IPS-15b (cell line): Measurements from ENCODE around the gene LAMC1.

Source experiments
- H3K27me3 ChIP-seq: one replicate; pipeline ENCODE4 v1.6.1; 2013; ENCODE audit warnings: low read length; ENCODE audit not compliant: control insufficient read depth, insufficient read depth
- H3K36me3 ChIP-seq: one replicate; pipeline ENCODE4 v1.6.1; 2013; ENCODE audit warnings: low read length; ENCODE audit not compliant: control insufficient read depth, insufficient read depth
- H3K4me1 ChIP-seq: one replicate; pipeline ENCODE4 v1.6.1; 2013; ENCODE audit warnings: mild to moderate bottlenecking, low read length; ENCODE audit not compliant: control insufficient read depth, insufficient read depth
- H3K4me3 ChIP-seq: one replicate; pipeline ENCODE4 v1.5.1; 2013; ENCODE audit warnings: low read depth, low read length
- H3K9ac ChIP-seq: one replicate; pipeline ENCODE4 v1.6.1; 2013; ENCODE audit warnings: low read depth, mild to moderate bottlenecking, low read length
- H3K9me3 ChIP-seq: one replicate; pipeline ENCODE4 v1.6.1; 2013; ENCODE audit warnings: mild to moderate bottlenecking, low read length; ENCODE audit not compliant: control insufficient read depth, insufficient read depth

The LAMC1 gene

DNA sequence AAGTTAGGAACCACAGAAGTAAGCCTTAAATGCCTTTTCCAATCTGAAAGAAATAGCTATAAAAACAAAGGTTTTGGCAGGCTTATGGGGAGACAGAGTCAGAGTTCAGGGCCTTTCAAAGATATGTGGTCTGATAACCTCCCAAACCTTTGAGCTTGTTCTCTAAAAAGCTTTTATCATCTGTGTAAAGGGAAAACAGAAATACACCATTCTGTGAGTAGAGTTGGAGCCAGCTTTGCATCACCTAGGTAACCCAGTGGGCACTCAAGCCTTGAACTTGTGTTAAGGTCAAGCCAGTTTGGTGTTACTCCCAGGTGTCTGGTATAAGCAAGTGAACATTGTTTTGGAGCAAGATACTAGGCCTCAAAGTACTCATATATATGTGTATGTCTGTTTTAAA is 50.1 kb downstream of the LAMC1 start:
- peaks cover 10% of the 10 kb centered on the region for H3K4me1 ChIP-seq
- no peaks in the 10 kb centered on the region for H3K9me3 ChIP-seq
- no peak overlapping the region for H3K9ac ChIP-seq
- H3K4me3 ChIP-seq: no peak overlapping the region
- H3K27me3 ChIP-seq: no peaks in the 10 kb centered on the region
- H3K36me3 ChIP-seq: no peaks in the 10 kb centered on the region

DNA sequence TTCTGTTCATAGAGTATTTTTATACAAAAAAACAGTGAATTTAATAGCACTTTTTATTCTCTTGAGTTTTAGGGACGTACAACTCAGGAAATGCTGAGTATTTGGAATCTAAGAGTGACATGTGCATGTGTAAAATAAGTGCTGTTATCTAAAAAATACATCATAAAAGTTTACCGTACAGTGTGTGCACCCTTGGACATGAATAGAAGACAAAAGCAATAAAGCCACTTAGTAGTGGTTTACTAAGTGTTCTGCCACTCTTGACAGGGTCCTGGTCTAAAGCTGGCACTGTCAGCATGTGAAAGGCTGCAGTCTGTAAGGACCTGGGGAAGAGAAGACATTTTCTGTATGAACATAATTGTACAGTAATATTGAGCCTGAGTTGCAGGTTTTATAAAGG is 51.0 kb downstream of the LAMC1 start:
- Histone ChIP-seq H3K4me3 (no peak overlapping the region), H3K4me1 (peaks cover 10% of the 10 kb centered on the region), H3K9ac (no peak overlapping the region), H3K36me3 (no peaks in the 10 kb centered on the region), H3K9me3 (no peaks in the 10 kb centered on the region), H3K27me3 (no peaks in the 10 kb centered on the region)

DNA sequence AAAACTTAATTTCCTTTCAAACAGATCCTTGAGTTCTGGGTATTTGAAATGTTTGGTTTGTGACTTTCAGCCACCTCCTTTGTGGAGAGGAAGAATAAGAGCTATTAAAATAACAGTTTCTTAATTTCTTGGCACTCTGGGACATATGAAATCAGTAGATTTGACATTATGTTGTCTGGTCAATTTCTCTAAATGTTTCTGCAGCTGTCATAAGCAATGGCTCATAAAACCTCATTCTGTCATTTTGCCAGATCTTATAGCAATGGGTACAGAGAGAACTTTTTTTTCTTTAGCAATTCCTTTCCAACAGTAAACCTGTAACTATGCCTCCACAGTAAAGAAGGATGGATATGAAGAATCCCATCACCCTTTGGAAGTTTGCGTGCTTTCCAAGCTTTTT is 52.6 kb downstream of the LAMC1 start:
- H3K9me3 ChIP-seq: no peaks in the 10 kb centered on the region
- H3K9ac ChIP-seq: no peak overlapping the region
- peaks cover 8% of the 10 kb centered on the region for H3K4me1 ChIP-seq
- H3K27me3 ChIP-seq: no peaks in the 10 kb centered on the region
- no peak overlapping the region for H3K4me3 ChIP-seq
- H3K36me3 ChIP-seq: no peaks in the 10 kb centered on the region

DNA sequence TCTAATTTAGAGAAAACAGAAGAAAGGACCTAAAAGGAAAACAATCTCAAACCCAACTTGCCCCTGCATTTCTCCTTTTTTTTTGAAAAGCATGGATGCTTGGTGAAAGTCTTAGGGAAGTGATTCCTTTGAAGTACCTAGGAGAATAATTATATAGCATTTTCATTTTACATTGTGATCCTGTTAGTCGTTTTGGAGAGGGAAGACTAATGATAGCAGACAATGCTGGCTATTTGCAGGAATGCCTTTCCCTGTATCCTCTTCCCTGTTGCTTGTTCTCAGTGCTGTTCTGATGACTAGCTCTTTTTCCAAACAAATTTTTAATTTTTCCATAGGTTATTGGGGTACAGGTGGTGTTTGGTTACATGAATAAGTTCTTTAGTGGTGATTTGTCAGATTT is 53.9 kb downstream of the LAMC1 start:
- H3K4me1 ChIP-seq: peaks cover 8% of the 10 kb centered on the region
- no peaks in the 10 kb centered on the region for H3K27me3 ChIP-seq
- H3K9ac ChIP-seq: no peak overlapping the region
- H3K9me3 ChIP-seq: no peaks in the 10 kb centered on the region
- no peak overlapping the region for H3K4me3 ChIP-seq
- no peaks in the 10 kb centered on the region for H3K36me3 ChIP-seq

DNA sequence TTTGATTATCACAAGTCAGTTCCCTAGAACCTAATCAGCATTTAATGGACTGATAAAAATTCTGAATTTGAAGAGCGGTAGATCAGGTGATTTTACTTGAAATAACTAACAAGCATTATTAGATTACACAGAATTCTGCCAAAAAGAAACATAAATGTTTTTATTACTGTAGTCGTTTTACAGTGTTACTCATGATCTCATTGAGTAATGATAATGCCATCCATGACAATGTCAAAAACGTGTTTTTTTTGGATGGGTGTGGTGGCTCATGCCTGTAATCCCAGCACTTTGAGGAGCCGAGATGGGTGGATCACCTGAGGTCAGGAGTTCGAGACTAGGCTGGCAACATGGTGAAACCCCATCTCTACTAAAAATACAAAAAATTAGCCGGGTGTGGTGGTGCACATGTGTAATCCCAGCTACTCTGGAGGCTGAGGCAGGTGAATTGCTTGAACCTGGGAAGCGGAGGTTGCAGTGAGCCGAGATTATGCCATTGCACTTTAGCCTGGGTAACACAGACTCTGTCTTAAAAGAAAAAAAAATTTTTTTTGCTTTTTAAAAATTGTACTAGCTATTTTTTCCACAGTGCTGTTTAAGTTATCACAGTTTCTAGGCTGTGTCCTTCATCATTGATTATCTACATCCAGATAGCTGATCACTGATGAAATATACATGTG is 56.6 kb downstream of the LAMC1 start:
- Histone ChIP-seq H3K9me3 (no peaks in the 10 kb centered on the region), H3K4me3 (no peak overlapping the region), H3K4me1 (peaks cover 8% of the 10 kb centered on the region), H3K27me3 (no peaks in the 10 kb centered on the region), H3K9ac (no peak overlapping the region), H3K36me3 (no peaks in the 10 kb centered on the region)

DNA sequence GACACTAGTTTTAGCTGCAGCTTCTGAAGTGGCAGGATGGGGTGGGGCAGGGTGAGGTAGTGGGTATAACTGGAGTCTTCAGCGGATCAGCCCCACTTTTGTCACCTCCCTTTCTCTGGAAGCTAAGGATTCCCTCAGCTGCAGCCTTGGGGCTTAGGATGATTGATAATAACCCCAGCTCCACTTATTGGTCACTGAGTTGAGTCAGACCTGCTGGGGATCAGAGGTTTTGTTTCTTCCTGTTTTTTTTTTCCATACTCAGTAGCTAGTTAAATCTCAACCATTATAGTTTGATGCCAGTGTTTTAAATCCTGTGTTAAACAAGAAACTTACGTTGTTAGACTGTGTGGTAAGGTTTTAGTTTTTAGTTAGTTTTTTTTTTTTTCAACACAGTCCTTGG is 57.2 kb downstream of the LAMC1 start:
- no peak overlapping the region for H3K4me3 ChIP-seq
- H3K4me1 ChIP-seq: peaks cover 8% of the 10 kb centered on the region
- no peaks in the 10 kb centered on the region for H3K27me3 ChIP-seq
- H3K9me3 ChIP-seq: no peaks in the 10 kb centered on the region
- no peaks in the 10 kb centered on the region for H3K36me3 ChIP-seq
- no peak overlapping the region for H3K9ac ChIP-seq

DNA sequence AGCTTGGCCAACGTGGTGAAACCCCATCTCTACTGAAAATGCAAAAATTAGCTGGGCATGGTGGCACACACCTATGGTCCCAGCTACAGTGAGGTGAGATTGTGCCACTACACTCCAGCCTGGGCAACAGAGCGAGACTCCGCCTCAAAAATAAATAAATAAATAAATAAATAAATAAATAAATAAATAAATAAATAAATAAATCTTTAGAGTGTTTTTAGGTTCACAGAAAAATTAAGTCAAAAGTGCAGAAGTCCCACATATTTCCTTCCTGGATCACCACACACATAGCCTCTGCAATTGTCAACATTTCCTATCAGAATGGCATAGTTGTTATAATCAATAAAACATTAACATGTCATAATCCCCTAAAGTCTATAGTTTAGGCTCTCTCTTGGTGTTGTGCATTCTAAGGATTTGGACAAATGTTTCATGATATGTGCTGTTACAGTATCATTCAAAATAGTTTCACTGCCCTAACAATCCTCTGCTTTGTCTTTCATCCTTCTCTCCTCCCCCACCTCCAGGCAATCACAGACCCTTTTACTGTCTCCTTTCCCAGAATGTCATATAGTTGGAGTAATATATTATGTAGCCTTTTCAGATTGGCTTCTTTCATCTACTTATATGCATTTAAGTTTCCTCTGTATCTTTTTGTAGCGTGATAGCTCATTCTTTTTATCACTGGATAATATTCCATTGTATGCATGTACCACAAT is 58.3 kb downstream of the LAMC1 start:
- Histone ChIP-seq H3K36me3 (no peaks in the 10 kb centered on the region), H3K4me3 (no peak overlapping the region), H3K27me3 (no peaks in the 10 kb centered on the region), H3K4me1 (peaks cover 2% of the 10 kb centered on the region), H3K9ac (no peak overlapping the region), H3K9me3 (no peaks in the 10 kb centered on the region)

DNA sequence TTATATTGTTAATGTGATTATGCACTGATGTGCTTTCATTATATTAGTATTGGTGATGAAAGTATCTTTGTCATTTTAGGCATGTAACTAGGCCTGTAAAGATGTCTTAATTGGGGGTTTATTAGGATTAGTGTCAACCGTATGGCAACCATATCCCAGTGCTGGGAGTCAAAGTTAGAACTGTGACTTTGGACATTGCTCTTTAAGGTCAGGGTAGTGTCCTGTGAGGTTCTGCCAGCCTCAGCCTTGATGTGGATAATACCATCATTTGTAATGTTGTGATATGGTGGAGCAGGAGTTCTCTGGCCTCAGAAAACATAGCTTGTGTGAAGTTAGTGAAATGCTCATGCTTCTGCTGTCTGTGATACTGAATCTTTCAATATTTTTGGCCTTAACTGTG is 59.4 kb downstream of the LAMC1 start:
- Histone ChIP-seq H3K4me3 (no peak overlapping the region), H3K9me3 (no peaks in the 10 kb centered on the region), H3K4me1 (no peaks in the 10 kb centered on the region), H3K36me3 (no peaks in the 10 kb centered on the region), H3K27me3 (no peaks in the 10 kb centered on the region), H3K9ac (no peak overlapping the region)

DNA sequence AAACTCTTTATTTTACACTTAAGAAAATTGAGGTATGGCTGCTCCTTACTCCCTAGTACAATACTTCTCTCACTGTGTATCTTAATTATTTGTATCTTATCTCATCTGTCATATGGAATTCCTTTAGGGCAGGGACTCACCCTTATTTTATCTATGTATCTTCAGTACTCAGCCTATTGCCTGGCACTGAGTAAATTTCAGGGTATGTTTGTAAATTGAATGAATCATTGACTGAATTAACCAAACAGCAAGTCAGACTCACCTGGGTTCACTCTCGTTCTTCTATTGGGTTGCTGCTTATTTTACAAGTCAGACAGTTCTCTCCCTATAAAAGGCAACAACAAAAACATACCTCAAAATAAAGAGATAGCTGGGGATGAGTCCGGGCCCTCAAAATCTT is 63.8 kb downstream of the LAMC1 start:
- H3K9me3 ChIP-seq: no peaks in the 10 kb centered on the region
- peaks cover 8% of the 10 kb centered on the region for H3K4me1 ChIP-seq

DNA sequence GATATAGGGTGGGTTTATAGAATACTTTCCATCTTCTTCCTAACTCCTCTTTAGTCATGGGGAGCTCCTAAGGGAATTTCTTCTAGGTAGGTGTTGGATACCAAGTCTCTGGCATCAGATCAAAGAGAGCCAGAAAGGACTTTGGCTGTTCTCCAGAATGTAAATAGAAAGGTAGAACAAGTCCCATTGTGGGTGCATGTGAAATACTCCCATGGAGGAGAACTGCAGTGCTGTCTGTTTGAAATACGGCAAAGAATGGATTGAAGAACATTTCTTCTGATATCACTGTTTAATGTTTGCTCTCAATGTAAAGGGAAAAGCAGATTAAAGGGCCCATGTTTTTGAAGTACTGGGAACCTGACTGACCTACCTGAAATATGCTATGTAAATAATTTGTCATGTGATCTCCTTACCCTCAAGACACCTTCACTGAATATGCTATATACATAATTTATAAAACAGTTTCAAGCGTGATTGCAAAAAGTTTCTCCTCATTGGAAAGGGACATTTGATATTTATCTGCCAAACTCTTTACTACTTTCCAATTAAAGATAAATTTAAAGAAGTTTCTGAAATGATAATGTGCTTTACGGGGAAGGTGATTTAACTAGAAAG is 65.9 kb downstream of the LAMC1 start:
- Histone ChIP-seq H3K36me3 (no peaks in the 10 kb centered on the region), H3K27me3 (no peaks in the 10 kb centered on the region), H3K9me3 (no peaks in the 10 kb centered on the region), H3K4me1 (peaks cover 8% of the 10 kb centered on the region), H3K9ac (no peak overlapping the region), H3K4me3 (no peak overlapping the region)

More for the DNA sequence above, 63.8 kb downstream of the LAMC1 start:
- Histone ChIP-seq H3K36me3 (no peaks in the 10 kb centered on the region), H3K9ac (no peak overlapping the region), H3K4me3 (no peak overlapping the region), H3K27me3 (no peaks in the 10 kb centered on the region)

DNA sequence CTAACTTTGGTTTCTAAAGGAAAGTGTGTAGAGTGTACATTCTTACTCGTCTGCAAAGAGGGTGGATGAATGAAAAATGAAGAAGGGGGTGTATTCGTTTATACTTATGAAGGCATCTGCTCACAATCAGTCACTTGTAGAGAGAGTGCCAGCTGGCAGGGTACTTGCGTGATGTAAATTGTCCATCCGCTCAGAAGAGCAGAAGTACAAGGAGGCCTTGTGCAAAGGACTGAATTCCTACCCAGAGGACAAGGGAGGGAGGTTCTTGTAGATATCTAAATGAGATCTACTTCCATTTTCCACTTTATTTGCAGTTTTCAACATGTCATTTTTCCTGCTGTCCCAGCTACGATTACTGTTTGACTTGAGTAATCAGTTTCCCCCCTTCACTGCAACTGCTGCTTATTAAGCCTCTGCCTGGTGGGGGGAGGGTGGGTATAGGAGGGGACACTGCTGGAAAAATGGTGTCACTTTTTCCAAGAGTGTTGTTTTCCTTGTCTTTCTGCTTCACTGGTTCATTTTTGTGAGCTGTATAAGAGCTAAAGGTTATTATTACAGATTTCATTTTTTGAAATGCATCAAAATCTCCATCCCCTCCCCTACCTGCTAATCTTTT is 67.3 kb downstream of the LAMC1 start:
- no peaks in the 10 kb centered on the region for H3K9me3 ChIP-seq
- no peaks in the 10 kb centered on the region for H3K36me3 ChIP-seq
- H3K4me3 ChIP-seq: no peak overlapping the region
- no peaks in the 10 kb centered on the region for H3K27me3 ChIP-seq
- peaks cover 8% of the 10 kb centered on the region for H3K4me1 ChIP-seq
- no peak overlapping the region for H3K9ac ChIP-seq

DNA sequence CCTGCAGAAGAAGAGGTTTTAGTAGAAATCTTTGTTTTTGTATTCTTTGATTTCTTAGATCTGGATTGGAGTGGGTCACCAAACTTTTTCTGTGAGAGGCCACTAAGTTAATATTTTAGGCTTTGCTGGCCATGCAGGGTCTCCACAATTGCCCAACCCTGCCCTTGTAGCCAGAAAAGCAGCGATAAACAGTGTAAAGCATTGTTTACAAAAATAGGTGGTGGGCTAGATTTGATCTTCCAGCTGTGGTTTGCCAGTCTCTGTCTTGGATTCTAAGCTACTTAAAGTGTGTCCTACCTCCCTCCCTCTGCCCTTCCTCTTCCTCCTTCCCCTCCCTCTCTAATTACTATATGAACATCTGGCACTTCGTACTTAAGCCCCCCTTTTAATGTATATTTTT is 68.0 kb downstream of the LAMC1 start:
- no peak overlapping the region for H3K9ac ChIP-seq
- H3K36me3 ChIP-seq: no peaks in the 10 kb centered on the region
- H3K4me1 ChIP-seq: peaks cover 8% of the 10 kb centered on the region
- no peaks in the 10 kb centered on the region for H3K9me3 ChIP-seq
- H3K27me3 ChIP-seq: no peaks in the 10 kb centered on the region
- no peak overlapping the region for H3K4me3 ChIP-seq
